DND-41 (cell line): ENCODE data around the gene FCER1G.

Experiments
- ATAC-seq: fragments of 200-7000 bp; cut with Tn5 transposase; 3 replicates; pipeline ENCODE4 v1.9.1; 2021; ENCODE audit warnings: low read depth; ENCODE audit not compliant: insufficient read depth
- DNase-seq: peaks from one replicate; pipeline ENCODE4 v3.0.0-alpha.2; 2020
- H2AFZ ChIP-seq: 2 replicates; pipeline ENCODE4 v1.6.0; 2012; ENCODE audit warnings: low read depth, low read length
- H3K27ac ChIP-seq: 2 replicates; pipeline ENCODE4 v1.5.1; 2012; ENCODE audit warnings: low read length, inconsistent platforms
- H3K27me3 ChIP-seq: fragments of 200-600 bp; sonication (generic); 2 replicates; pipeline ENCODE4 v1.6.0; 2012; ENCODE audit warnings: low read length, mild to moderate bottlenecking, inconsistent platforms; ENCODE audit not compliant: insufficient read depth, poor library complexity
- H3K36me3 ChIP-seq: 2 replicates; pipeline ENCODE4 v1.5.1; 2012; ENCODE audit warnings: low read length, inconsistent platforms; ENCODE audit not compliant: insufficient read depth
- H3K4me1 ChIP-seq: 2 replicates; pipeline ENCODE4 v1.5.1; 2012; ENCODE audit warnings: mild to moderate bottlenecking, low read length; ENCODE audit not compliant: insufficient read depth
- H3K4me2 ChIP-seq: 2 replicates; pipeline ENCODE4 v1.6.0; 2012; ENCODE audit warnings: mild to moderate bottlenecking, moderate library complexity, low read length, inconsistent platforms; ENCODE audit not compliant: insufficient read depth
- H3K4me3 ChIP-seq, 2 experiments: fragments of 200-600 bp in 1 of 2; shearing (Covaris generic) in 1 of 2; 2 replicates each; pipeline ENCODE4 v1.5.1; 2012 to 2016; ENCODE audit warnings: inconsistent platforms in 2 of 2, low read length in 2 of 2, mild to moderate bottlenecking in 2 of 2, low read depth in 1 of 2, moderate library complexity in 1 of 2
- H3K79me2 ChIP-seq: 2 replicates; pipeline ENCODE4 v1.6.0; 2012; ENCODE audit warnings: low read length, inconsistent platforms; ENCODE audit not compliant: insufficient read depth
- H3K9ac ChIP-seq: 2 replicates; pipeline ENCODE4 v1.6.0; 2012; ENCODE audit warnings: low read depth, mild to moderate bottlenecking, inconsistent platforms, low read length, moderate library complexity
- H3K9me3 ChIP-seq: 2 replicates; pipeline ENCODE4 v1.5.1; 2012; ENCODE audit warnings: low read length, moderate library complexity, mild to moderate bottlenecking, inconsistent platforms; ENCODE audit not compliant: insufficient read depth, severe bottlenecking
- H4K20me1 ChIP-seq: 2 replicates; pipeline ENCODE4 v1.6.0; 2012; ENCODE audit warnings: low read length; ENCODE audit not compliant: insufficient read depth
- CTCF ChIP-seq: IDR thresholded peaks from 2 replicates; pipeline ENCODE4 v1.5.1; 2012; ENCODE audit warnings: borderline replicate concordance, low read length, moderate library complexity, mild to moderate bottlenecking; ENCODE audit not compliant: poor library complexity, severe bottlenecking; ENCODE audit errors: extremely low read depth
- EZH2 ChIP-seq: IDR thresholded peaks from 3 replicates; pipeline ENCODE4 v1.6.1; 2012; ENCODE audit warnings: borderline replicate concordance, low read depth, mild to moderate bottlenecking, moderate library complexity, low read length, inconsistent platforms; ENCODE audit not compliant: severe bottlenecking

FCER1G gene

GRCh38 chr1:161172776-161173376, 42.2 kb upstream of the FCER1G start:
- no peak overlapping the region for H3K9ac ChIP-seq
- H3K27ac ChIP-seq: no peak overlapping the region
- H4K20me1 ChIP-seq: no peaks in the 10 kb centered on the region
- H3K4me1 ChIP-seq: peaks cover 30% of the 10 kb centered on the region
- DNase-seq: no peak
- H3K27me3 ChIP-seq: no peaks in the 10 kb centered on the region
- H3K36me3 ChIP-seq: peaks cover 63% of the 10 kb centered on the region
- no peaks in the 10 kb centered on the region for H3K9me3 ChIP-seq
- no peak overlapping the region for H3K4me3 ChIP-seq
- H3K4me2 ChIP-seq: no peak overlapping the region
- no peak for TF ChIP-seq EZH2
- no peak for TF ChIP-seq CTCF
- H3K79me2 ChIP-seq: peaks cover 18% of the 10 kb centered on the region
- H2AFZ ChIP-seq: no peak overlapping the region
- ATAC-seq: no peak

GRCh38 chr1:161173711-161174110, 41.4 kb upstream of the FCER1G start:
- no peak for TF ChIP-seq EZH2
- no peak for TF ChIP-seq CTCF
- H3K27me3 ChIP-seq: no peaks in the 10 kb centered on the region
- no peak overlapping the region for H3K9ac ChIP-seq
- H3K4me3 ChIP-seq: no peak overlapping the region
- no peak overlapping the region for H3K4me2 ChIP-seq
- no peak overlapping the region for H2AFZ ChIP-seq
- ATAC-seq (no peak), DNase-seq (no peak)
- H4K20me1 ChIP-seq: no peaks in the 10 kb centered on the region
- H3K36me3 ChIP-seq: peaks cover 63% of the 10 kb centered on the region
- no peaks in the 10 kb centered on the region for H3K9me3 ChIP-seq
- peaks cover 30% of the 10 kb centered on the region for H3K4me1 ChIP-seq
- H3K79me2 ChIP-seq: peaks cover 18% of the 10 kb centered on the region
- no peak overlapping the region for H3K27ac ChIP-seq

- H3K27me3 ChIP-seq: no peaks in the 10 kb centered on the region
- DNase-seq: no peak
- H3K4me1 ChIP-seq: peaks cover 30% of the 10 kb centered on the region
- H3K9ac ChIP-seq: no peak overlapping the region
- TF ChIP-seq EZH2 (no peak), CTCF (no peak)
- H3K36me3 ChIP-seq: peaks cover 52% of the 10 kb centered on the region
- no peak overlapping the region for H2AFZ ChIP-seq
- H3K4me3 ChIP-seq: no peak overlapping the region
- peaks cover 18% of the 10 kb centered on the region for H3K79me2 ChIP-seq
- no peaks in the 10 kb centered on the region for H4K20me1 ChIP-seq
- ATAC-seq: no peak
- H3K4me2 ChIP-seq: no peak overlapping the region
- H3K27ac ChIP-seq: no peak overlapping the region
- no peaks in the 10 kb centered on the region for H3K9me3 ChIP-seq
Measured at GRCh38 chr1:161174911-161175310, 40.2 kb upstream of the FCER1G start.
